Thyroid gland (tissue), 4 donors: ENCODE measurements around the gene ACY1. TPM values are rescaled to one million over a fixed set of nuclear protein-coding genes. Genes with fewer than 3 reads are reported as not detected.

Experiments used
- DNase-seq, 2 donors: peaks; one replicate each; pipeline ENCODE4 v3.0.0-alpha.2; 2019
- H3K27ac ChIP-seq, 3 donors: fragments of 200-600 bp; sonication (generic); 1 replicate in 2 of 3; 2 replicates in 1 of 3; pipeline ENCODE4 v1.5.1; 2016 to 2019; ENCODE audit warnings: mild to moderate bottlenecking in 1 of 3, moderate library complexity in 1 of 3
- H3K27me3 ChIP-seq: fragments of 200-600 bp; sonication (generic); one replicate; pipeline ENCODE4 v1.5.1; 2019
- H3K36me3 ChIP-seq, 2 donors: fragments of 200-600 bp; sonication (generic); one replicate each; pipeline ENCODE4 v1.5.1; 2016 to 2019
- H3K4me1 ChIP-seq, 2 donors: fragments of 200-600 bp; sonication (generic); one replicate each; pipeline ENCODE4 v1.5.1; 2017 to 2019
- H3K4me3 ChIP-seq, 3 donors: fragments of 200-600 bp; sonication (generic); replicated peaks in 1 of 3; 1 replicate in 2 of 3; 2 replicates in 1 of 3; pipeline ENCODE4 v1.5.1; 2016; ENCODE audit warnings: mild to moderate bottlenecking in 1 of 3
- H3K9me3 ChIP-seq: fragments of 200-600 bp; sonication (generic); one replicate; pipeline ENCODE4 v1.5.1; 2017
- POLR2A ChIP-seq, 2 donors: fragments of 450-650 bp; IDR thresholded peaks; one replicate each; pipeline ENCODE4 v1.6.1; 2017; ENCODE audit warnings: antibody characterized with exemption in 2 of 2, mild to moderate bottlenecking in 2 of 2, moderate library complexity in 1 of 2
- WGBS, 2 donors: methylation state at CpG; one replicate each; pipeline ENCODE4 v1.1.5; 2017; 5-methylcytosine and 5-hydroxymethylcytosine counted together
- intact Hi-C: fragments of 100-400 bp; cut with DNase I; formaldehyde crosslinking; loops from one replicate; pipeline ENCODE4 v1.15.1; 2023
- total RNA-seq, 4 donors: library from RNA; depleted of rRNA; stranded (reverse); fragments of >200 nt; gene quantifications; one replicate each; pipeline ENCODE4 v1.2.3, GENCODE V29; 2016
- TF ChIP-seq, protein P1 (sequence below), 6 experiments: fragments of 200-600 bp in 3 of 6; fragments of 450-650 bp in 3 of 6; sonication (generic) in 3 of 6; IDR thresholded peaks; one replicate each; pipeline ENCODE4 v1.5.1; 2016 to 2019; ENCODE audit warnings: antibody characterized with exemption in 6 of 6, mild to moderate bottlenecking in 2 of 6, inconsistent platforms in 1 of 6, moderate library complexity in 1 of 6

Gene ACY1
- total RNA-seq, 4 donors from 2014 or later: 34.9 to 98.8 (median 77.6) TPM

DNA sequence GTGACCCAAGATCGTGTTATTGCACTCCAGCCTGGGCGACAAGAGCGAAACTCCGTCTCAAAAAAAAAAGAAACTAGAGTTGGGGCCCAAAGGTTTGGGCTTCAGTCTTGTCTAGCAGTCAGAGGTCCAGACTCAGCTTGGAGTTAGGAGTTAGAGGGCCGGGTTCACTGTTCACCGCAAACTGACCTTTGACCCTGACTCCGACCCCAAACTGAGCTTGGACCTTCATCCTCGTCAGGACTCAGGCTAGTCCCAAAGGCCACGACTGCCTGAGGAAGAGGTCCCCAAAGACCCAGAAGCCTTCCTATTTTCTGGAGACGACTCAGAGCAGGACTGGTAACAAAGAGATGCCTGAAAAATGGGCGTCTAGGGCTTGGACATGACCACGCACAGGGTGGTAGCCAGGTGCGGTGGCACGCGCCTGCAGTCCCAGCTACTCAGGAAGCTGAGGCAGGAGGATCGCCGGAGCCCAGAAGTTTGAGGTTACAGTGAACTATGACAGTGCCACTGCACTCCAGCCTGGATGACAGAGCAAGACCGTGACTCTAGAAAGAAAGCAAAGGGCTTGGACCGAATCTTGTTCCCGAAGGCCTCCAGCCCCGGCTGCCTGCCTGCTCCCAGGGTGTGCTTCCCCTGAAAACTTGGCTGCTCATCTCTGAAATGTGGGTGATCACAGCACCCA, 35.1 kb downstream of the ACY1 start:
- H3K36me3 ChIP-seq: no peaks in the 10 kb centered on the region
- H3K4me1 ChIP-seq: peaks cover 0 to 27% of the 10 kb centered on the region in 2 donors
- H3K27me3 ChIP-seq: no peaks in the 10 kb centered on the region
- WGBS, 2 donors: 87 to 88% methylated on average over 19 to 21 of the region's 21 CpGs
- no peak for DNase-seq
- H3K4me3 ChIP-seq: no peak overlapping the region
- no peaks in the 10 kb centered on the region for H3K9me3 ChIP-seq
- TF ChIP-seq, protein P1, sequence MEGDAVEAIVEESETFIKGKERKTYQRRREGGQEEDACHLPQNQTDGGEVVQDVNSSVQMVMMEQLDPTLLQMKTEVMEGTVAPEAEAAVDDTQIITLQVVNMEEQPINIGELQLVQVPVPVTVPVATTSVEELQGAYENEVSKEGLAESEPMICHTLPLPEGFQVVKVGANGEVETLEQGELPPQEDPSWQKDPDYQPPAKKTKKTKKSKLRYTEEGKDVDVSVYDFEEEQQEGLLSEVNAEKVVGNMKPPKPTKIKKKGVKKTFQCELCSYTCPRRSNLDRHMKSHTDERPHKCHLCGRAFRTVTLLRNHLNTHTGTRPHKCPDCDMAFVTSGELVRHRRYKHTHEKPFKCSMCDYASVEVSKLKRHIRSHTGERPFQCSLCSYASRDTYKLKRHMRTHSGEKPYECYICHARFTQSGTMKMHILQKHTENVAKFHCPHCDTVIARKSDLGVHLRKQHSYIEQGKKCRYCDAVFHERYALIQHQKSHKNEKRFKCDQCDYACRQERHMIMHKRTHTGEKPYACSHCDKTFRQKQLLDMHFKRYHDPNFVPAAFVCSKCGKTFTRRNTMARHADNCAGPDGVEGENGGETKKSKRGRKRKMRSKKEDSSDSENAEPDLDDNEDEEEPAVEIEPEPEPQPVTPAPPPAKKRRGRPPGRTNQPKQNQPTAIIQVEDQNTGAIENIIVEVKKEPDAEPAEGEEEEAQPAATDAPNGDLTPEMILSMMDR (IDR thresholded peaks at IDR 0.05): no peak
- no peak for TF ChIP-seq POLR2A (IDR thresholded peaks at IDR 0.05)
- intact Hi-C loops: no loop called here
- peak overlapping the region in 1 of 3 donors; percentile 8 for H3K27ac ChIP-seq

GRCh38 chr3:52019352-52020080, 36.2 kb downstream of the ACY1 start:
- H3K4me1 ChIP-seq: peaks cover 0 to 37% of the 10 kb centered on the region in 2 donors
- peak overlapping the region in 1 of 3 donors; percentile 17 for H3K27ac ChIP-seq
- DNase-seq: no peak
- H3K36me3 ChIP-seq: no peaks in the 10 kb centered on the region
- H3K27me3 ChIP-seq: no peaks in the 10 kb centered on the region
- H3K9me3 ChIP-seq: no peaks in the 10 kb centered on the region
- no peak for TF ChIP-seq POLR2A (IDR thresholded peaks at IDR 0.05)
- TF ChIP-seq, protein P1 (IDR thresholded peaks at IDR 0.05): no peak
- intact Hi-C loops: no loop called here
- no peak overlapping the region for H3K4me3 ChIP-seq
- WGBS, 2 donors: 85 to 93% methylated on average over 17 of the region's 17 CpGs

DNA sequence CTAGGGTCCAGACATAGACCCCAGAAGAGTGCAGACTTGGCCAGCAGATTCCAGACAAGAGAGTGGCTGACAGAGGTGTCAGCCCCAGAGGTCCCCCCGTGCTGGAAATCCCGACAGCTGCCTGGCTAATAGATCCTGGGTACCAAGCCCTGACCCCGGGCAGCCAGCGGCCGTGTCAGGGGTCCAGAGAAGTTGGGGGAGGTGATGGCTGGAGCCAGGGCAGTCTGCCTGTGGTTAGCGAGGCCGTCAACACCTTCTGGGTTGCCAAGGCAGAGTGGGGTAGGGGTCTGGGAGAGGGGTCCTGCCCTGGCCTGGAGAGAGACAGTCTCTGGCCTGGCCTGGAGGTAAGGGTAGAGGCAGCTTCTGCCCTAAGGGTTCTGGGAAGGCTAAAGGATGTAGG, 37.5 kb downstream of the ACY1 start:
- no peaks in the 10 kb centered on the region for H3K9me3 ChIP-seq
- no peak for DNase-seq
- TF ChIP-seq, protein P1 (IDR thresholded peaks at IDR 0.05): no peak
- no peak for TF ChIP-seq POLR2A (IDR thresholded peaks at IDR 0.05)
- intact Hi-C loops: no loop called here
- WGBS, 2 donors: 95 to 99% methylated on average over 7 of the region's 7 CpGs
- no peaks in the 10 kb centered on the region for H3K27me3 ChIP-seq
- peaks cover 0 to 37% of the 10 kb centered on the region in 2 donors for H3K4me1 ChIP-seq
- peak overlapping the region in 2 of 3 donors; percentile 29 to 69 for H3K27ac ChIP-seq
- H3K4me3 ChIP-seq: no peak overlapping the region
- no peaks in the 10 kb centered on the region for H3K36me3 ChIP-seq

DNA sequence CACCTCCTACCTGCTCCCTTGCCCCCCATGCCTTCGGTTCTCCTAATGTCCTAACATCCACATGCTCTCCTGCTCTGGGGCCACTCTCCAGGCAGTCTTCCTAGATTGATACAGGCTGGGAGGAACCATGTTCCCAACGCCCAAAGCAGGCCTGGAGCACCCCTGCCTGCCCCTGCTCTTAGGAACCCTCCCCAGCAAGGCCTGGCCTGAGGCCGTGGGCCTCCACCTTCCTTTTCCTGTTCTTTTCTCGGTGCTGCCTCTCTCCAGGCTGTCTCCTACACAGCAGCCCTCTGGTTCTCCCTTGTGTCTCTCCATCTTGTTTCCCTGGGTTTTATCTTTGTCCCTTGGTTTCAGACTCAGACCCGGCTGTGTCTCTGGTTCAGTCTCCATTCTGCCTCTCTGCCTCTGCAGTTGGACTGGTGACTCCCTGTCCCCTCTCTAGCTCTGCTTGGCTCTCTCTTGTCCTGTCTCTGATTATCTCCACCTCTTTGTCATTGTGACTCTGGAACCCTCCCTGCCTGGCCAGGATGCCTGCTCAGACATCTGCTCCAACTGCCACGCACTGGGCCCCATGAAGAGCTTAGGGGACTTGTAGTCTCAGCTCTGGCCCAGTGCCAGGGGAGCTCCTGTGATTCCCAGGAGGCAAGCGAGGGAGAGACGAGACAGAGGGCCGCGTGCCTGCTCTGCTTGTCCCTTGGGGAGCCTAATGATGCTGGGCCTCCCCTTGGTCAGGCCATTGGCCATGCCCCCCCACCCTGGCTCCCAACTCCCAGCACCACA, 38.3 kb downstream of the ACY1 start:
- intact Hi-C loops: no loop called here
- no peak for TF ChIP-seq POLR2A (IDR thresholded peaks at IDR 0.05)
- TF ChIP-seq, protein P1 (IDR thresholded peaks at IDR 0.05): no peak
- no peaks in the 10 kb centered on the region for H3K36me3 ChIP-seq
- no peak overlapping the region for H3K4me3 ChIP-seq
- H3K27me3 ChIP-seq: no peaks in the 10 kb centered on the region
- H3K4me1 ChIP-seq: peaks cover 0 to 37% of the 10 kb centered on the region in 2 donors
- peak overlapping the region in 2 of 3 donors; percentile 29 to 69 for H3K27ac ChIP-seq
- H3K9me3 ChIP-seq: no peaks in the 10 kb centered on the region
- DNase-seq: peak; percentile 32 to 48
- WGBS, 2 donors: 52 to 70% methylated on average over 9 to 10 of the region's 10 CpGs
